ENCODE measurements around the gene MCTP1.

- TF ChIP-seq FOXK2 (IDR thresholded peaks at IDR 0.05) (no peak), TARDBP (IDR thresholded peaks at IDR 0.05) (no peak), FOXA1 (IDR thresholded peaks at IDR 0.05) (no peak), ELF4 (IDR thresholded peaks at IDR 0.05) (no peak), SP1 (IDR thresholded peaks at IDR 0.05) (no peak), FOXM1 (IDR thresholded peaks at IDR 0.05; ENCODE audit: borderline replicate concordance) (no peak), NFRKB (IDR thresholded peaks at IDR 0.05) (no peak)
Measured at GRCh38 chr5:94746731-94747124, 538.2 kb downstream of the MCTP1 start.
